Measurements from ENCODE around the gene ADCY9.

Gene ADCY9

DNA sequence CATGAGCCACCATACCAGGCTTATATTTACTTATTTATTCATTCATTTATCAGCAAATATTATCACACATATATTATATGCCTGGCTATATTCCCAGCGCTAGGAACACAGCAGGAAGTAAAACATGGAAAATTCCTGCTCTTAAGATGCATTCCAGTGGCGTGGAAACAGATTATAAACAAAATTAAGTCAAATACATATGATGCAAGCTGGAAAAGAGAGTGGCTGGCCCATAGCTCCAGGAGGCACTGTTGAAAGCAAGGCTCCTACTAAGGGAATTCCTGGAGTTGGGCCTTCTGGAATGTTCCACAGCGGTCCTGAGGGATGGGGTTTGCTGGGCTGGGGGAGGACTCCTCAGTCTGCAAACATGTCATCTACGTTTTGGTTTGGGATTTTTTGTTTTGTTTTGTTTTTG is 18.4 kb downstream of the ADCY9 start:
- FAIRE-seq (no peak), DNase-seq (ENCODE audit: insufficient read length, low spot score) (no peak)
- TF ChIP-seq POLR2AphosphoS5 (IDR thresholded peaks at IDR 0.05; ENCODE audit: low read depth, low read length) (no peak), POU2F2 (IDR thresholded peaks at IDR 0.05; ENCODE audit: low read depth, low read length) (no peak), SPI1 (IDR thresholded peaks at IDR 0.05; ENCODE audit: low read depth, low read length) (no peak), PAX5 (IDR thresholded peaks at IDR 0.05; ENCODE audit: insufficient read depth, low read length, severe bottlenecking) (no peak), TAF1 (IDR thresholded peaks at IDR 0.05; ENCODE audit: low read depth, low read length) (no peak), POLR2A (IDR thresholded peaks at IDR 0.05; ENCODE audit: low read depth, low read length) (no peak)

DNA sequence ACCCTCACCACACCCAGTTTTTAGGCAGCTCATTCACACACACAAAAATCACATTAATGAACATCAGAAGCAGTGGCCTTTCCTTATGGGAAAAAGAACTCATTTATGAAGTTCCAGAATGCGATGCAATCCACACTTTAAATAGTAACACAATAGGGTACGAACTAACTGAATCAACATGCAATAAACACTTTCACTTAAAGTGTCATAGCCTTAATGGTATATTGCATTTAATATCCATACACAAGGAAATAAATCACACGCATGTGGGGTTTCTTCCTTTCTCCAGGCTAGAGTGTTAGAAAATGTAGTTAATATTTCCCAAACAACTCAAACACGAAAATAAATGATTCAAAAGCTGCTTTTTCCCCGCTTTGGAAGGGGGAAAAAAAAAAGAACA is 19.7 kb downstream of the ADCY9 start:
- TF ChIP-seq POU2F2 (IDR thresholded peaks at IDR 0.05; ENCODE audit: low read depth, low read length) (no peak), SPI1 (IDR thresholded peaks at IDR 0.05; ENCODE audit: low read depth, low read length) (no peak), POLR2A (IDR thresholded peaks at IDR 0.05; ENCODE audit: low read depth, low read length) (no peak), POLR2AphosphoS5 (IDR thresholded peaks at IDR 0.05; ENCODE audit: low read depth, low read length) (no peak), PAX5 (IDR thresholded peaks at IDR 0.05; ENCODE audit: insufficient read depth, low read length, severe bottlenecking) (no peak)
- DNase-seq (ENCODE audit: insufficient read length, low spot score) (no peak), FAIRE-seq (no peak)

DNA sequence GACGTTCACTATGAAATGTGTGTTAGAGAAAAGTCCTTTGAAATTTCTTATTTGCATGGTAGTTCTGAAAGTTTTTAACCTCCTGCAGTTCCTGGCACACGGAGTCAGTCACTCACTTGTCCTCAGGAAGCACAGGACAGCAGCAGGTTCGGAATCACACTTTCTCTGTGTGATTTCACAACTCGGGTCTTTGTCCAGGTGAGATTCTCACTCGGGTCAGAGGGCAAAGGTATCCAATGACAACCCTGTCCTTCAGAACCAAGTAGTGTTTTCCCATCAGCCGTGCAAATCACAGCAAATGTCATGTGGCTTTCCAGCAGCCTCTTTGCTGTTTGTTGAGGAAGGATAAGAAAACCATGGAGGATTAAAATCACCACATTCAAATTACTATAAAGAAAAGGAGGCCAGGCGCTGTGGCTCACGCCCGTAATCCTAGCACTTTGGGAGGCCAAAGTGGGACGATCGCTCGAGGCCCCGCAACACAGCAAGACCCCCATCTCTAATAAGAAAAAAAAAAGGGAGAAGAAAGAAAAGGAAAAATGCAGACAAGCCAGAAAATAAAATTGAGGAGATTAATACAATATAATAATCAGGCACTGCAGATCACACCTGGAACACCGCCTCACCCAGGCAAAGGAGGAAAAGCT is 22.0 kb downstream of the ADCY9 start:
- FAIRE-seq (no peak), DNase-seq (ENCODE audit: insufficient read length, low spot score) (no peak)
- TF ChIP-seq POLR2A (IDR thresholded peaks at IDR 0.05; ENCODE audit: low read depth, low read length) (no peak), TAF1 (IDR thresholded peaks at IDR 0.05; ENCODE audit: low read depth, low read length) (no peak), POU2F2 (IDR thresholded peaks at IDR 0.05; ENCODE audit: low read depth, low read length) (no peak), PAX5 (IDR thresholded peaks at IDR 0.05; ENCODE audit: insufficient read depth, low read length, severe bottlenecking) (no peak), POLR2AphosphoS5 (IDR thresholded peaks at IDR 0.05; ENCODE audit: low read depth, low read length) (no peak), SPI1 (IDR thresholded peaks at IDR 0.05; ENCODE audit: low read depth, low read length) (no peak)

DNA sequence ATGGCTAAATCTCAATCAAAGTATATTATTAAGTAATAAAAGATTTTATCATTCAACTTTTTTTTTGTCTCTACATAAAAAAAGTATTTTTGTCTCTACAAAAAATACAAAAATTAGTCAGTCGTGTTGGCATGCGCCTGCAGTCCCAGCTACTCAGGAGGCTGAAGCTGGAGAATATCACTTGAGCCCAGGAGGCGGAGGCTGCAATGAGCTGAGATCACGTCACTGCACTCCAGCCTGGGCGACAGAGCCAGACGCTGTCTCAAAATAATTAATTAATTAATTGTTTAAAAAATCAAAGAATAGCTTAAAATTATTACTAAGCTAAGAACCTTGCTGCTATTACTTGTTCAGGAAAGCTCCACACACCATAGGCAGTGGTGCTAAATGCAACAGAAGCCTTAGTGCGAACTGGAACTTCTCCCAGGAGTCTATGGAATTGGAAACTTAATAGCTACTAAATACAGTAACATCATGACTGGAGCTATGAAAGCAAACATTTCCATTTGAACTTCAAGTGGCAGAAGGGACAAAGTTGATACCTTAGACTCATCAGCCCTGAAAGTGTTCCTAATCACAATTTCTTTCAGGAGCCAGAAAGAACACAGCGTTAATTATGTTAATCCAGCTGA is 22.6 kb downstream of the ADCY9 start:
- FAIRE-seq, result no peak
- TF ChIP-seq POLR2AphosphoS5 (IDR thresholded peaks at IDR 0.05; ENCODE audit: low read depth, low read length) (no peak), POLR2A (IDR thresholded peaks at IDR 0.05; ENCODE audit: low read depth, low read length) (no peak), POU2F2 (IDR thresholded peaks at IDR 0.05; ENCODE audit: low read depth, low read length) (no peak), PAX5 (IDR thresholded peaks at IDR 0.05; ENCODE audit: insufficient read depth, low read length, severe bottlenecking) (no peak), SPI1 (IDR thresholded peaks at IDR 0.05; ENCODE audit: low read depth, low read length) (no peak), TAF1 (IDR thresholded peaks at IDR 0.05; ENCODE audit: low read depth, low read length) (no peak)
- no peak for DNase-seq (ENCODE audit: insufficient read length, low spot score)

DNA sequence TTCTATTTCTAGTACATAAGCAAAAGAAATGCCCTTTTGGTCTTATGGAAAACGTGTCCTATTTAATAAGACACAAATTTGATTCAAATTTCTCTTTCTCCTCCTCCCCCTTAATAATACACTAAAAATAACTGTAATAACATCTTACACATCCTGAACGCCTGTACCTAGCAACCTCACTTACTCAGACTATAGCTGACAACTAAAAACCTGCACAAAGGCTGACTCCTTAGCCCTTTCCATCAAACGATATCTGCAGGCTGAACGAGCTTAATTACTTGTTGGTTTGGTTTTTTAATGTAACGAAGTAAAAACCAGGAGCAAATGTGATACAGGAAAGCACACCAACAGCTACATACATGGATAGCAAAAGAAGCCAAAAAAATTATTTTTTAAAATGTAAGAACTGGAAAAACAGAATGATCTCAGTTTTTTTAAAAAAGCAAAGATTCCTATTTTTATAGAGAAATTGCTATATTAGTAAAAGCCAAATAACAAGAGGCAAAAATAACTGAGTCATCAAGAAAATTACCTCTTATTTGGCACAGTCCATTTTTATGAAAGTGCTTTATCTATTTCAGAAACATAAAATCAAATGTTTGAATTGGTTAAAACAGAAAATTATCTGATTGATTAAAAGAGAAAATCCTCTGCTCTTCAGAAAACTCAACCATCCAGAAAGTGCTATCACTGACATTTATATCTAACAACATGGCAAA is 23.5 kb downstream of the ADCY9 start:
- TF ChIP-seq POLR2AphosphoS5 (IDR thresholded peaks at IDR 0.05; ENCODE audit: low read depth, low read length), result no peak
- TF ChIP-seq POLR2A (IDR thresholded peaks at IDR 0.05; ENCODE audit: low read depth, low read length), result no peak
- TF ChIP-seq TAF1 (IDR thresholded peaks at IDR 0.05; ENCODE audit: low read depth, low read length), result no peak
- no peak for TF ChIP-seq PAX5 (IDR thresholded peaks at IDR 0.05; ENCODE audit: insufficient read depth, low read length, severe bottlenecking)
- no peak for TF ChIP-seq POU2F2 (IDR thresholded peaks at IDR 0.05; ENCODE audit: low read depth, low read length)
- no peak for TF ChIP-seq SPI1 (IDR thresholded peaks at IDR 0.05; ENCODE audit: low read depth, low read length)
- no peak for FAIRE-seq
- DNase-seq (ENCODE audit: insufficient read length, low spot score), result no peak

DNA sequence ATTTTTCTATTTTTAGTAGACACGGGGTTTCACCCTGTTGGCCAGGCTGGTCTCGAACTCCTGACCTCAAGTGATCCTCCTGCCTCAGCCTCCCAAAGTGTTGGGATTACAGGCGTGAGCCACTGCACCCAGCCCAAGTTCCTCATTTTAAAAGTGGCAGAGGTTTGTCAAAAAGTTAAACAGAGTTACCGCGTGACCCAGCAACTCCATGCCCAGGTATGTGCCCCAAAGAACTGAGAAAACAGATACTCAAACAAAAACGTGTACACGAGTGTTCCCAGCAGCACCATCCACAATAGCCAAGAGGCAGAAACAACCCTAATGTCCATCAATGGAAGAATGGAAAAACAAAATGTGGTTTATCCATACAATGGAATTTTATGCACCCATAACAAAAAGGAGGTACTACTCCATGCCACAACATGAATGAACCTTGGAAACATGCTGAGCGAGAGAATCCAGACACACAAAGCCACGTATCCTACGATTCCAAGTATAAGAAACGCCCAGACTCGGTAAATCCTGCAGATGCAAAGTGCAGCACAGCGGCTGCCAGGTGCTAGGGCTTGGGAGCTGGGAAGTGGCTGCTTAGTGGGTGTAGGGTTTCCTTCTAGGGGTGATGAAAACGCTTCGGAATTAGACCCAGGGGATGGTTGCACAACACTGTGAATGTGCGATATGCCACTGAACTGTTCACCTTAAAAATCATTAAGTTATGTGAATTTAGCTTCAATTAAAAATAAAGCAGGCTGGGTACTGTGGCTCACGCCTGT is 24.8 kb downstream of the ADCY9 start:
- TF ChIP-seq SPI1 (IDR thresholded peaks at IDR 0.05; ENCODE audit: low read depth, low read length) (no peak), TAF1 (IDR thresholded peaks at IDR 0.05; ENCODE audit: low read depth, low read length) (no peak), POLR2A (IDR thresholded peaks at IDR 0.05; ENCODE audit: low read depth, low read length) (no peak), POLR2AphosphoS5 (IDR thresholded peaks at IDR 0.05; ENCODE audit: low read depth, low read length) (no peak), PAX5 (IDR thresholded peaks at IDR 0.05; ENCODE audit: insufficient read depth, low read length, severe bottlenecking) (no peak), POU2F2 (IDR thresholded peaks at IDR 0.05; ENCODE audit: low read depth, low read length) (no peak)
- no peak for FAIRE-seq

DNA sequence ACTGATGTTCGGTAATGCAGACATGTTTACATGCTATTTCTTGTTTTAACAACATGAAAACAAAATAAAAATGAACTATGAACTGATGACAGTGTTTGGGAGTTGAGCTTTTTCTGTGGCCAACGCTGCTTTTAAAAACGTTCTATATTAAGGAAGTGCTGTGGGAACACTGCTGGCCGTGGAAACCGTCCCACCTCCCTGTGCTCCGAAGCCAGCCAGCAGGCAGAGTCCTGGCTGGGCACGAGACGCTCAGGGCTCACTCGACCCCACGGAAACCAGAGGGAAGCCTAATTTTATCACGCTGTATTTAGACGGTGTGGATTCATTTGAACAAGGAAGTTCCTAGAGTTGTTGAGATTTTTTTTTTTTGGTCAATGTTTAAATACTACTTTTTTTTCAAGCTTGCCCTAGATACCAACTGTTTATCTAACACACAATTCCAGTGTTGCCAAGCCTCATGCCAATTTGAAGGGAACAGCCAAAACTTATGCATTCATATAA is 25.8 kb downstream of the ADCY9 start:
- DNase-seq (ENCODE audit: insufficient read length, low spot score) (no peak), FAIRE-seq (no peak)
- TF ChIP-seq TAF1 (IDR thresholded peaks at IDR 0.05; ENCODE audit: low read depth, low read length) (no peak), PAX5 (IDR thresholded peaks at IDR 0.05; ENCODE audit: insufficient read depth, low read length, severe bottlenecking) (no peak), SPI1 (IDR thresholded peaks at IDR 0.05; ENCODE audit: low read depth, low read length) (no peak), POU2F2 (IDR thresholded peaks at IDR 0.05; ENCODE audit: low read depth, low read length) (no peak), POLR2AphosphoS5 (IDR thresholded peaks at IDR 0.05; ENCODE audit: low read depth, low read length) (no peak), POLR2A (IDR thresholded peaks at IDR 0.05; ENCODE audit: low read depth, low read length) (no peak)

More for the DNA sequence above, 24.8 kb downstream of the ADCY9 start:
- no peak for DNase-seq (ENCODE audit: insufficient read length, low spot score)

DNA sequence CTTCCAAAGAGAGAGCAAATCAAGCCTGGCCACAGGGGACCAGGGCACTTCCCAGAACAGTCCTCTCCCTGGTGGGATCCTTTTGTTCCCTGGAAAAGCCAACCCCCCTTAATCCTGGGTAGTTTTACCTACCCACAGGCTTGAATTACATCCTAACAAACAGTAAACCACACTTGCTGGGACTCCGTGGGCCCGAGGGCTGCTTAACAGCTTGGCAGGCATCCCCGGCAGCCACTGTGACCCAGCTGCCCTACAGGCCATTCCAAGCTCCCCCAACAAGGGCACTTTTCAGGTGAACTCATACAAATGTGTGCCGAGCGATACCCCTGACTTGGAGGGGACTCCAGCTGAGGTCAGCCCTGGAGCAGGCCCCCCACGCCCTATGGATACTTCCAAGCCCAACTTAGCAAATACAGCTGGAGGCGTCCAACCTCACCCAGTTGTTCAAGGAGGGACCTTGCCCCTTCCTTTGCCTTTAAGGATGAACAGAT is 26.4 kb downstream of the ADCY9 start:
- no peak for TF ChIP-seq PAX5 (IDR thresholded peaks at IDR 0.05; ENCODE audit: insufficient read depth, low read length, severe bottlenecking)
- TF ChIP-seq POLR2A (IDR thresholded peaks at IDR 0.05; ENCODE audit: low read depth, low read length), result no peak

More for the DNA sequence above, 26.4 kb downstream of the ADCY9 start:
- no peak for DNase-seq (ENCODE audit: insufficient read length, low spot score)
- no peak for FAIRE-seq

Data from GM12891 (cell line).